Measurements from ENCODE around the gene PDE4D. TPM values are rescaled to one million over a fixed set of nuclear protein-coding genes. Genes with fewer than 3 reads are reported as not detected.

Gene PDE4D
- total and polyA plus RNA-seq, 4 donors, result 12.8 to 167 (median 44.5) TPM

- DNase-seq (no peak), ATAC-seq (ENCODE audit: insufficient read depth, low FRiP score) (no peak)
- H3K27me3 ChIP-seq (ENCODE audit: control insufficient read depth in 3 of 3, insufficient read depth in 3 of 3, low read length in 2 of 3), result no peaks in the 10 kb centered on the region
- H3K4me3 ChIP-seq, result no peak overlapping the region
- WGBS, 2 donors, result 77 to 79% methylated on average over 5 of the region's 5 CpGs
- no peaks in the 10 kb centered on the region for H3K9me3 ChIP-seq (ENCODE audit: control insufficient read depth in 4 of 4, insufficient read depth in 3 of 4, low read length in 3 of 4)
- no peaks in the 10 kb centered on the region for H3K36me3 ChIP-seq (ENCODE audit: control insufficient read depth in 4 of 4, insufficient read depth in 4 of 4, low read length in 4 of 4)
- no peak overlapping the region for H3K9ac ChIP-seq (ENCODE audit: insufficient read depth in 1 of 2, low read length in 2 of 2)
- no peak overlapping the region for H3K27ac ChIP-seq (ENCODE audit: low read depth in 1 of 2, low read length in 1 of 2)
- no peak for TF ChIP-seq CTCF (IDR thresholded peaks at IDR 0.05; ENCODE audit: control extremely low read depth, extremely low read depth)
- peaks cover 0 to 11% (median 0%) of the 10 kb centered on the region in 5 donors for H3K4me1 ChIP-seq (ENCODE audit: control insufficient read depth in 5 of 5, insufficient read depth in 5 of 5, low read length in 5 of 5)
These were observed 457.0 kb downstream of the PDE4D start for GRCh38 chr5:59436364-59437148.

- no peak for TF ChIP-seq CTCF (IDR thresholded peaks at IDR 0.05; ENCODE audit: control extremely low read depth, extremely low read depth)
- no peak overlapping the region for H3K27ac ChIP-seq (ENCODE audit: low read depth in 1 of 2, low read length in 1 of 2)
- DNase-seq, result no peak
- H3K27me3 ChIP-seq (ENCODE audit: control insufficient read depth in 3 of 3, insufficient read depth in 3 of 3, low read length in 2 of 3), result no peaks in the 10 kb centered on the region
- peaks cover 0 to 9% (median 0%) of the 10 kb centered on the region in 5 donors for H3K4me1 ChIP-seq (ENCODE audit: control insufficient read depth in 5 of 5, insufficient read depth in 5 of 5, low read length in 5 of 5)
- H3K36me3 ChIP-seq (ENCODE audit: control insufficient read depth in 4 of 4, insufficient read depth in 4 of 4, low read length in 4 of 4), result no peaks in the 10 kb centered on the region
- no peak overlapping the region for H3K9ac ChIP-seq (ENCODE audit: insufficient read depth in 1 of 2, low read length in 2 of 2)
- H3K4me3 ChIP-seq, result no peak overlapping the region
- 71 to 93% methylated on average over 1 of the region's 1 CpG for WGBS, 2 donors
- ATAC-seq (ENCODE audit: insufficient read depth, low FRiP score), result no peak
- H3K9me3 ChIP-seq (ENCODE audit: control insufficient read depth in 4 of 4, insufficient read depth in 3 of 4, low read length in 3 of 4), result no peaks in the 10 kb centered on the region
These were observed 460.4 kb downstream of the PDE4D start for GRCh38 chr5:59433174-59433573.

- Histone ChIP-seq H3K9me3 (ENCODE audit: control insufficient read depth in 4 of 4, insufficient read depth in 3 of 4, low read length in 3 of 4) (no peaks in the 10 kb centered on the region), H3K4me3 (no peak overlapping the region), H3K27ac (ENCODE audit: low read depth in 1 of 2, low read length in 1 of 2) (no peak overlapping the region), H3K9ac (ENCODE audit: insufficient read depth in 1 of 2, low read length in 2 of 2) (no peak overlapping the region), H3K4me1 (ENCODE audit: control insufficient read depth in 5 of 5, insufficient read depth in 5 of 5, low read length in 5 of 5) (no peaks in the 10 kb centered on the region), H3K27me3 (ENCODE audit: control insufficient read depth in 3 of 3, insufficient read depth in 3 of 3, low read length in 2 of 3) (no peaks in the 10 kb centered on the region), H3K36me3 (ENCODE audit: control insufficient read depth in 4 of 4, insufficient read depth in 4 of 4, low read length in 4 of 4) (no peaks in the 10 kb centered on the region)
- DNase-seq (no peak), ATAC-seq (ENCODE audit: insufficient read depth, low FRiP score) (no peak)
- no peak for TF ChIP-seq CTCF (IDR thresholded peaks at IDR 0.05; ENCODE audit: control extremely low read depth, extremely low read depth)
- WGBS, 2 donors, result 95 to 96% methylated on average over 9 of the region's 9 CpGs
These were observed 463.4 kb downstream of the PDE4D start for GRCh38 chr5:59430066-59430685.

Data from lung (tissue), 12 donors.